Measurements from ENCODE around the gene SOCS6.

SOCS6 gene

GRCh38 chr18:70261141-70261788 lies 27.6 kb upstream of the SOCS6 start:
- Histone ChIP-seq H3K27ac (ENCODE audit: low read depth in 2 of 2, low read length in 2 of 2) (no peak overlapping the region), H3K4me3 (ENCODE audit: low read length in 2 of 2) (no peak overlapping the region)

GRCh38 chr18:70263336-70263735 lies 25.5 kb upstream of the SOCS6 start:
- Histone ChIP-seq H3K36me3 (ENCODE audit: control insufficient read depth in 2 of 2, insufficient read depth in 2 of 2, low read length in 2 of 2) (no peaks in the 10 kb centered on the region), H3K4me1 (ENCODE audit: control insufficient read depth in 2 of 2, insufficient read depth in 2 of 2, low read length in 2 of 2) (no peaks in the 10 kb centered on the region), H3K9me3 (ENCODE audit: control insufficient read depth in 2 of 2, low read length in 2 of 2) (peaks cover 0 to 1% of the 10 kb centered on the region in 2 donors), H3K27me3 (ENCODE audit: control insufficient read depth in 2 of 2, insufficient read depth in 2 of 2, low read length in 2 of 2) (no peaks in the 10 kb centered on the region), H3K4me3 (ENCODE audit: low read length in 2 of 2) (no peak overlapping the region), H3K9ac (ENCODE audit: low read depth in 1 of 2, low read length in 2 of 2) (no peak overlapping the region), H3K27ac (ENCODE audit: low read depth in 2 of 2, low read length in 2 of 2) (no peak overlapping the region)

More at GRCh38 chr18:70261141-70261788, 27.6 kb upstream of the SOCS6 start:
- H3K4me1 ChIP-seq (ENCODE audit: control insufficient read depth in 2 of 2, insufficient read depth in 2 of 2, low read length in 2 of 2), result no peaks in the 10 kb centered on the region
- H3K27me3 ChIP-seq (ENCODE audit: control insufficient read depth in 2 of 2, insufficient read depth in 2 of 2, low read length in 2 of 2), result no peaks in the 10 kb centered on the region
- H3K9ac ChIP-seq (ENCODE audit: low read depth in 1 of 2, low read length in 2 of 2), result no peak overlapping the region
- H3K9me3 ChIP-seq (ENCODE audit: control insufficient read depth in 2 of 2, low read length in 2 of 2), result no peaks in the 10 kb centered on the region
- H3K36me3 ChIP-seq (ENCODE audit: control insufficient read depth in 2 of 2, insufficient read depth in 2 of 2, low read length in 2 of 2), result no peaks in the 10 kb centered on the region

GRCh38 chr18:70271742-70272141 lies 17.1 kb upstream of the SOCS6 start:
- Histone ChIP-seq H3K27me3 (ENCODE audit: control insufficient read depth in 2 of 2, insufficient read depth in 2 of 2, low read length in 2 of 2) (no peaks in the 10 kb centered on the region), H3K4me1 (ENCODE audit: control insufficient read depth in 2 of 2, insufficient read depth in 2 of 2, low read length in 2 of 2) (no peaks in the 10 kb centered on the region), H3K9ac (ENCODE audit: low read depth in 1 of 2, low read length in 2 of 2) (no peak overlapping the region), H3K4me3 (ENCODE audit: low read length in 2 of 2) (no peak overlapping the region), H3K36me3 (ENCODE audit: control insufficient read depth in 2 of 2, insufficient read depth in 2 of 2, low read length in 2 of 2) (no peaks in the 10 kb centered on the region), H3K9me3 (ENCODE audit: control insufficient read depth in 2 of 2, low read length in 2 of 2) (peaks cover 3 to 11% of the 10 kb centered on the region in 2 donors), H3K27ac (ENCODE audit: low read depth in 2 of 2, low read length in 2 of 2) (no peak overlapping the region)

GRCh38 chr18:70273021-70273420 lies 15.8 kb upstream of the SOCS6 start:
- no peaks in the 10 kb centered on the region for H3K27me3 ChIP-seq (ENCODE audit: control insufficient read depth in 2 of 2, insufficient read depth in 2 of 2, low read length in 2 of 2)

GRCh38 chr18:70276416-70277191 lies 12.2 kb upstream of the SOCS6 start:
- Histone ChIP-seq H3K27me3 (ENCODE audit: control insufficient read depth in 2 of 2, insufficient read depth in 2 of 2, low read length in 2 of 2) (no peaks in the 10 kb centered on the region), H3K9ac (ENCODE audit: low read depth in 1 of 2, low read length in 2 of 2) (no peak overlapping the region), H3K4me1 (ENCODE audit: control insufficient read depth in 2 of 2, insufficient read depth in 2 of 2, low read length in 2 of 2) (no peaks in the 10 kb centered on the region), H3K27ac (ENCODE audit: low read depth in 2 of 2, low read length in 2 of 2) (no peak overlapping the region), H3K9me3 (ENCODE audit: control insufficient read depth in 2 of 2, low read length in 2 of 2) (peaks cover 3 to 5% of the 10 kb centered on the region in 2 donors), H3K4me3 (ENCODE audit: low read length in 2 of 2) (no peak overlapping the region), H3K36me3 (ENCODE audit: control insufficient read depth in 2 of 2, insufficient read depth in 2 of 2, low read length in 2 of 2) (no peaks in the 10 kb centered on the region)

More at GRCh38 chr18:70273021-70273420, 15.8 kb upstream of the SOCS6 start:
- Histone ChIP-seq H3K9ac (ENCODE audit: low read depth in 1 of 2, low read length in 2 of 2) (no peak overlapping the region), H3K4me1 (ENCODE audit: control insufficient read depth in 2 of 2, insufficient read depth in 2 of 2, low read length in 2 of 2) (no peaks in the 10 kb centered on the region), H3K9me3 (ENCODE audit: control insufficient read depth in 2 of 2, low read length in 2 of 2) (peaks cover 3 to 11% of the 10 kb centered on the region in 2 donors), H3K27ac (ENCODE audit: low read depth in 2 of 2, low read length in 2 of 2) (no peak overlapping the region), H3K4me3 (ENCODE audit: low read length in 2 of 2) (no peak overlapping the region), H3K36me3 (ENCODE audit: control insufficient read depth in 2 of 2, insufficient read depth in 2 of 2, low read length in 2 of 2) (no peaks in the 10 kb centered on the region)

GRCh38 chr18:70279470-70279869 lies 9.4 kb upstream of the SOCS6 start:
- no peaks in the 10 kb centered on the region for H3K9me3 ChIP-seq (ENCODE audit: control insufficient read depth in 2 of 2, low read length in 2 of 2)
- H3K9ac ChIP-seq (ENCODE audit: low read depth in 1 of 2, low read length in 2 of 2), result no peak overlapping the region
- H3K4me3 ChIP-seq (ENCODE audit: low read length in 2 of 2), result no peak overlapping the region
- no peaks in the 10 kb centered on the region for H3K27me3 ChIP-seq (ENCODE audit: control insufficient read depth in 2 of 2, insufficient read depth in 2 of 2, low read length in 2 of 2)
- no peaks in the 10 kb centered on the region for H3K36me3 ChIP-seq (ENCODE audit: control insufficient read depth in 2 of 2, insufficient read depth in 2 of 2, low read length in 2 of 2)
- no peak overlapping the region for H3K27ac ChIP-seq (ENCODE audit: low read depth in 2 of 2, low read length in 2 of 2)
- H3K4me1 ChIP-seq (ENCODE audit: control insufficient read depth in 2 of 2, insufficient read depth in 2 of 2, low read length in 2 of 2), result no peaks in the 10 kb centered on the region

- H3K36me3 ChIP-seq (ENCODE audit: control insufficient read depth in 2 of 2, insufficient read depth in 2 of 2, low read length in 2 of 2), result no peaks in the 10 kb centered on the region
- H3K9ac ChIP-seq (ENCODE audit: low read depth in 1 of 2, low read length in 2 of 2), result no peak overlapping the region
- H3K4me1 ChIP-seq (ENCODE audit: control insufficient read depth in 2 of 2, insufficient read depth in 2 of 2, low read length in 2 of 2), result no peaks in the 10 kb centered on the region
- H3K4me3 ChIP-seq (ENCODE audit: low read length in 2 of 2), result no peak overlapping the region
- H3K9me3 ChIP-seq (ENCODE audit: control insufficient read depth in 2 of 2, low read length in 2 of 2), result no peaks in the 10 kb centered on the region
- no peaks in the 10 kb centered on the region for H3K27me3 ChIP-seq (ENCODE audit: control insufficient read depth in 2 of 2, insufficient read depth in 2 of 2, low read length in 2 of 2)
- H3K27ac ChIP-seq (ENCODE audit: low read depth in 2 of 2, low read length in 2 of 2), result no peak overlapping the region
These were observed 8.6 kb upstream of the SOCS6 start for GRCh38 chr18:70280007-70280925.

GRCh38 chr18:70284976-70285620 lies 3.7 kb upstream of the SOCS6 start:
- Histone ChIP-seq H3K27ac (ENCODE audit: low read depth in 2 of 2, low read length in 2 of 2) (no peak overlapping the region), H3K9ac (ENCODE audit: low read depth in 1 of 2, low read length in 2 of 2) (no peak overlapping the region), H3K36me3 (ENCODE audit: control insufficient read depth in 2 of 2, insufficient read depth in 2 of 2, low read length in 2 of 2) (no peaks in the 10 kb centered on the region), H3K4me3 (ENCODE audit: low read length in 2 of 2) (no peak overlapping the region), H3K9me3 (ENCODE audit: control insufficient read depth in 2 of 2, low read length in 2 of 2) (no peaks in the 10 kb centered on the region), H3K27me3 (ENCODE audit: control insufficient read depth in 2 of 2, insufficient read depth in 2 of 2, low read length in 2 of 2) (no peaks in the 10 kb centered on the region), H3K4me1 (ENCODE audit: control insufficient read depth in 2 of 2, insufficient read depth in 2 of 2, low read length in 2 of 2) (peaks cover 0 to 6% of the 10 kb centered on the region in 2 donors)

- H3K4me3 ChIP-seq (ENCODE audit: low read length in 2 of 2), result peak overlapping the region in 1 of 2 donors; percentile 71
- H3K4me1 ChIP-seq (ENCODE audit: control insufficient read depth in 2 of 2, insufficient read depth in 2 of 2, low read length in 2 of 2), result peaks cover 17 to 30% of the 10 kb centered on the region in 2 donors
- no peak overlapping the region for H3K27ac ChIP-seq (ENCODE audit: low read depth in 2 of 2, low read length in 2 of 2)
- H3K27me3 ChIP-seq (ENCODE audit: control insufficient read depth in 2 of 2, insufficient read depth in 2 of 2, low read length in 2 of 2), result no peaks in the 10 kb centered on the region
- H3K9ac ChIP-seq (ENCODE audit: low read depth in 1 of 2, low read length in 2 of 2), result no peak overlapping the region
- no peaks in the 10 kb centered on the region for H3K9me3 ChIP-seq (ENCODE audit: control insufficient read depth in 2 of 2, low read length in 2 of 2)
- H3K36me3 ChIP-seq (ENCODE audit: control insufficient read depth in 2 of 2, insufficient read depth in 2 of 2, low read length in 2 of 2), result no peaks in the 10 kb centered on the region
These were observed 1.1 kb upstream of the SOCS6 start for GRCh38 chr18:70287731-70288130.

Measured in mucosa of rectum (tissue), 2 donors.